Left lung (tissue), 10 donors: ENCODE measurements around the gene PPIL6. TPM values are rescaled to one million over a fixed set of nuclear protein-coding genes. Genes with fewer than 3 reads are reported as not detected.

ENCODE experiments used
- ATAC-seq: fragments of 200-7000 bp; cut with Tn5 transposase; one replicate; pipeline ENCODE4 v1.9.1; 2020; ENCODE audit warnings: moderate library complexity
- DNase-seq, 4 donors: peaks; one replicate each; pipeline ENCODE4 v3.0.0-alpha.2; 2013 to 2020
- H3K27ac ChIP-seq, 2 donors: fragments of 200-600 bp; sonication (generic) in 1 of 2; one replicate each; pipeline versions ENCODE4 v1.5.0 to v1.8.0; 2020 to 2021
- H3K27me3 ChIP-seq, 2 donors: fragments of 200-600 bp; sonication (generic) in 1 of 2; one replicate each; pipeline versions ENCODE4 v1.5.0 to v1.8.0; 2020 to 2021
- H3K36me3 ChIP-seq, 2 donors: fragments of 200-600 bp; sonication (generic) in 1 of 2; one replicate each; pipeline versions ENCODE4 v1.5.0 to v1.8.0; 2020 to 2021
- H3K4me1 ChIP-seq, 2 donors: fragments of 200-600 bp; one replicate each; pipeline ENCODE4 v1.8.0; 2021
- H3K4me3 ChIP-seq, 2 donors: fragments of 200-600 bp; sonication (generic) in 1 of 2; one replicate each; pipeline versions ENCODE4 v1.5.0 to v1.8.0; 2020 to 2021; ENCODE audit warnings: mild to moderate bottlenecking in 1 of 2
- H3K9me3 ChIP-seq, 2 donors: fragments of 200-600 bp; sonication (generic) in 1 of 2; one replicate each; pipeline versions ENCODE4 v1.5.0 to v1.8.0; 2020 to 2021
- intact Hi-C, 2 donors: fragments of 100-400 bp; cut with DNase I; formaldehyde crosslinking; loops; one replicate each; pipeline versions ENCODE4 v1.11.2 to v1.14.2; 2022
- polyA plus RNA-seq, 6 donors: library from polyadenylated mRNA; unstranded; fragments of 120-200 nt; gene quantifications; one replicate each; pipeline ENCODE4 v1.2.1, GENCODE V29; 2013; ENCODE audit not compliant: insufficient read length in 6 of 6
- total RNA-seq, 2 donors: library from RNA; stranded (reverse); fragmentation: NEBNext Ultra II Directional; extraction: Animal tissue kit (Norgen Biotek cat#: 25700); gene quantifications; one replicate each; pipeline ENCODE4 v1.2.1, GENCODE V29; 2021
- TF ChIP-seq, protein P1 (sequence below), 2 donors: fragments of 200-600 bp; sonication (generic) in 1 of 2; IDR thresholded peaks; one replicate each; pipeline versions ENCODE4 v1.5.0 to v1.8.0; 2021; ENCODE audit warnings: antibody characterized with exemption in 2 of 2
- donor health status: DM: no; HTN: yes; CAD: no.
- donor health status: DM: no; HTN: no; CAD: no.

Gene PPIL6
- total and polyA plus RNA-seq, 8 donors = 4.5 to 15.1 (median 9.9) TPM

DNA sequence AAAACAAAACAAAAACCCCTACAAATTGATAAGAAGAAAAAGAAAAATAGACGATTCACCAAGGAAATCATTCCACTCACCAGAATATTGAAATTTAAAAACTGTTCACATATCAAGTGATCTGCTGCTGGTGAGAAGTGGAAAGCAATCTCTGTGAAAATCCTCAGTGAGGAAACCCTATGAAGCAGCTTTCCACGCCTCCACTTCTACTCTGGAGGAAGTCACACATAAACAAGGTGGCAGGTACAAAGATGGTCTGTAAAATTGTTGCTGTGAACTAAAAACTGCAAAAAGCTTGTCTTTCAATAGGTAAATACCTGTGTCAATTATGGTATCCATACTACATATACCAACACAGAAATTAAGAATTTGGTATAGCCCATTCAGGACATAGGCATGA is 76.7 kb downstream of the PPIL6 start:
- intact Hi-C loops = no loop called here
- H3K4me3 ChIP-seq = no peak overlapping the region
- peaks cover 7 to 89% of the 10 kb centered on the region in 2 donors for H3K36me3 ChIP-seq
- H3K9me3 ChIP-seq = no peaks in the 10 kb centered on the region
- no peak overlapping the region for H3K27ac ChIP-seq
- TF ChIP-seq, protein P1, sequence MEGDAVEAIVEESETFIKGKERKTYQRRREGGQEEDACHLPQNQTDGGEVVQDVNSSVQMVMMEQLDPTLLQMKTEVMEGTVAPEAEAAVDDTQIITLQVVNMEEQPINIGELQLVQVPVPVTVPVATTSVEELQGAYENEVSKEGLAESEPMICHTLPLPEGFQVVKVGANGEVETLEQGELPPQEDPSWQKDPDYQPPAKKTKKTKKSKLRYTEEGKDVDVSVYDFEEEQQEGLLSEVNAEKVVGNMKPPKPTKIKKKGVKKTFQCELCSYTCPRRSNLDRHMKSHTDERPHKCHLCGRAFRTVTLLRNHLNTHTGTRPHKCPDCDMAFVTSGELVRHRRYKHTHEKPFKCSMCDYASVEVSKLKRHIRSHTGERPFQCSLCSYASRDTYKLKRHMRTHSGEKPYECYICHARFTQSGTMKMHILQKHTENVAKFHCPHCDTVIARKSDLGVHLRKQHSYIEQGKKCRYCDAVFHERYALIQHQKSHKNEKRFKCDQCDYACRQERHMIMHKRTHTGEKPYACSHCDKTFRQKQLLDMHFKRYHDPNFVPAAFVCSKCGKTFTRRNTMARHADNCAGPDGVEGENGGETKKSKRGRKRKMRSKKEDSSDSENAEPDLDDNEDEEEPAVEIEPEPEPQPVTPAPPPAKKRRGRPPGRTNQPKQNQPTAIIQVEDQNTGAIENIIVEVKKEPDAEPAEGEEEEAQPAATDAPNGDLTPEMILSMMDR (IDR thresholded peaks at IDR 0.05) = no peak
- ATAC-seq (no peak), DNase-seq (no peak)
- H3K4me1 ChIP-seq = no peaks in the 10 kb centered on the region
- no peaks in the 10 kb centered on the region for H3K27me3 ChIP-seq

DNA sequence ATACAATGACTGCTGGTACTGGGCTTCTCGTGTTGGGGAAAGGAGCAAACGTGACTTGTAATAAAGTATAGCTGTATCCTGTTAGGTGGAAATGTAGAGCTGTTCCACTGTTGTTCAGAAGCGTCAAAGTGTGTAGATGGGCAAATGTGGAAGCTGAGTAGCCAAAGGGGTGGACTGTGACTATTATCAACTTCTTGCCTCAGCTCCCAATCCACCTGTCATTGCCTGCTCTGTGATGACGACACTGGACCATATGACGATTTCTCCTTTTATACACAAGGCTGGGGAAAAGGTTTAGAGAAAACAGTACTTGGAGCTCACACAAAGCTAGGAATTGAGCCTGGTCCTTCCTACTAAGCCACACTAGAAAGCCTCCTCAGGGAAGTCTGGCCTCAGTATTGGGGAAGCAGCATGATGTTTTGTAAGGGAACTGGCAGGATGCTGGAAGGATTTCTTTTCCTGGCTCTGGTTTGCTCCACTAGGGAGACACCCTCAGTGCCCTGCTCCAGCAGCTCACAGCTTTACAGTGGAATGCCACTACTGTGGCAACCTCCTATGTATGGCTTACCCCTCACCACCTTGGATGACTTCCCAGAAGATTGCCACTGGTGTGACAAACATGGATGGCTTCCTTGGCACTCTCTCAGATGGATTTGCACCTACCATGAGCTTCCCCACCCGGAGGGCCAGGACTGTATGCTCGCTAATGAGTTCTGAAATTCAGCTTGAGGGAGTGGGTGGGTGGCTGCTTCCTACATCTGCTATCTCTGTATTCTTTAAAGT is 78.1 kb downstream of the PPIL6 start:
- H3K9me3 ChIP-seq = no peaks in the 10 kb centered on the region
- no peak overlapping the region for H3K4me3 ChIP-seq
- H3K27me3 ChIP-seq = no peaks in the 10 kb centered on the region
- no peaks in the 10 kb centered on the region for H3K4me1 ChIP-seq
- no peak for DNase-seq
- H3K27ac ChIP-seq = no peak overlapping the region
- peaks cover 7 to 86% of the 10 kb centered on the region in 2 donors for H3K36me3 ChIP-seq
- intact Hi-C loops = no loop called here
- no peak for ATAC-seq
- TF ChIP-seq, protein P1 (IDR thresholded peaks at IDR 0.05) = no peak

DNA sequence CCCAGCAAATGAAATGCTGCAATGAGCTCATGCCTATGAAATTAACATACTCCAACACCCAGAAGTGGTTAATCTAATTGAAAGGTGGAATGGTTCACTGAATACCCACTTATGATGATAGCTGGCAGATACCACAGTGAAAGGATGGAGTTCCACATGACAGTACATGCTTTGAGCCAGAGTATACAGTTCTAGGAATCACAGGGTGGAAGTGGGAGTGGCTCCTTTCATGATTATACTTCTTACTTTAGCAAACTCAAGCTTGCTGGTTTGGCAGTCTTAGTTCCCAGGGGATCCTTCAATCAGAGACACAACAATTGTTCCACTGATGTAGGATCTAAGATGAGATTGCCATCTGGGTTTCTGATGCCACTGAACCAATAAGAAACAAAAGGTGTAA is 79.6 kb downstream of the PPIL6 start:
- H3K36me3 ChIP-seq = peaks cover 4 to 88% of the 10 kb centered on the region in 2 donors

DNA sequence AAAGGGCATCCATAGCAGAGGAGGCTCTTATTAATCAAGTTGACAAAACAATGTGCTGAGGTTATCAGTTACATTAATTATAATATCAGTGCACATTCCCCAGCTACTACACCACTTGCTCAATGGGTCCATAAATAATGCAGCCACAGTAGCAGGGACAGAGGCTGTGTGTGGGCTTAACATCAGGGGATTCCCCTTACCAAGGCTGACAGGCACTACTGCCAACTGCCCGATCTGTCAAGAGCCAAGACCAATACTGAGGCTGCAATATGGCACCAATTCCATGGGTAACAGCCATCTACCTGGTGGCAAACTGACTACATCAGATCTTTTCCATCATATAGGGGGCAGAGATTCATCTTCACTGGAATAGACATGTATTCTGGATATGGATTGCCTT is 80.1 kb downstream of the PPIL6 start:
- intact Hi-C loops = no loop called here
- peaks cover 4 to 87% of the 10 kb centered on the region in 2 donors for H3K36me3 ChIP-seq
- H3K27ac ChIP-seq = no peak overlapping the region
- H3K9me3 ChIP-seq = no peaks in the 10 kb centered on the region
- TF ChIP-seq, protein P1 (IDR thresholded peaks at IDR 0.05) = no peak
- no peak for ATAC-seq
- no peaks in the 10 kb centered on the region for H3K4me1 ChIP-seq
- DNase-seq = no peak
- no peaks in the 10 kb centered on the region for H3K27me3 ChIP-seq
- no peak overlapping the region for H3K4me3 ChIP-seq

More for the DNA sequence above, 79.6 kb downstream of the PPIL6 start:
- no peak overlapping the region for H3K4me3 ChIP-seq
- intact Hi-C loops = no loop called here
- no peak overlapping the region for H3K27ac ChIP-seq
- no peaks in the 10 kb centered on the region for H3K27me3 ChIP-seq
- ATAC-seq (no peak), DNase-seq (no peak)
- TF ChIP-seq, protein P1 (IDR thresholded peaks at IDR 0.05) = no peak
- H3K9me3 ChIP-seq = no peaks in the 10 kb centered on the region
- H3K4me1 ChIP-seq = no peaks in the 10 kb centered on the region

DNA sequence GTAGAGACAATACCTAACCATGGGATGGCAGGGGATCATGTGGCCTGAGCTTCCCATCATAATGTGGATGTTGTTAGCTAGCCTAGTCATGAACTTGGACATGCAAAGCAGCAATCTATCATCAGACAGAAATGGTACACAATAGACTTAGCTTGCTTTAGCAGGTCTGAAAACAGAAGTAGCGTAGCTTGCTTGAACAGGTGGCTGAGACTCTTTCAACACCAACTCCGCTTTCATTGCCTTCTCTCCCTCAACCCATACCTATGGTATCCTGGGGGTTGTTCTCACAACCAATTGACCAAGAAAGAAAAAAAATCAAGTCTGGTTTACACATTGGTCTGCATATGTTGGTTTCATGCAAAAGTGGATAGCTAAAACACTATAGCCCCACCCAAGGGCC is 81.2 kb downstream of the PPIL6 start:
- TF ChIP-seq, protein P1 (IDR thresholded peaks at IDR 0.05) = no peak
- no peaks in the 10 kb centered on the region for H3K27me3 ChIP-seq
- H3K27ac ChIP-seq = no peak overlapping the region
- no peak overlapping the region for H3K4me3 ChIP-seq
- H3K36me3 ChIP-seq = peaks cover 4 to 82% of the 10 kb centered on the region in 2 donors
- ATAC-seq = no peak
- no peaks in the 10 kb centered on the region for H3K4me1 ChIP-seq
- no peaks in the 10 kb centered on the region for H3K9me3 ChIP-seq
- intact Hi-C loops = no loop called here
- DNase-seq = no peak
